Nephron progenitor cell (in vitro differentiated cells): ENCODE data around the gene DNAJC7.

ENCODE experiments used
- DNase-seq: peaks from one replicate; pipeline ENCODE4 v3.0.0; 2021
- H3K27ac Mint-ChIP-seq: 2 replicates; pipeline ENCODE4 v1.8.0; 2021; ENCODE audit warnings: mild to moderate bottlenecking, moderate library complexity, mixed read lengths
- H3K27me3 Mint-ChIP-seq: 2 replicates; pipeline ENCODE4 v1.8.0; 2021; ENCODE audit warnings: mild to moderate bottlenecking, low read depth, mixed read lengths; ENCODE audit not compliant: poor library complexity
- H3K36me3 Mint-ChIP-seq: 2 replicates; pipeline ENCODE4 v1.8.0; 2021; ENCODE audit warnings: low read depth, mixed read lengths
- H3K4me1 Mint-ChIP-seq: 2 replicates; pipeline ENCODE4 v1.8.0; 2021; ENCODE audit warnings: mixed read lengths
- H3K4me3 Mint-ChIP-seq: 2 replicates; pipeline ENCODE4 v1.8.0; 2021; ENCODE audit warnings: mild to moderate bottlenecking, moderate library complexity, mixed read lengths
- H3K9me3 Mint-ChIP-seq: 2 replicates; pipeline ENCODE4 v1.8.0; 2021; ENCODE audit warnings: mild to moderate bottlenecking, moderate library complexity, mixed read lengths
- CTCF ChIP-seq: fragments of 200-600 bp; sonication (generic); IDR thresholded peaks from 2 replicates; pipeline ENCODE4 v1.5.0; 2021; ENCODE audit warnings: antibody characterized with exemption

The DNAJC7 gene

GRCh38 chr17:41988418-41988817, 28.8 kb downstream of the DNAJC7 start:
- Mint-ChIP-seq H3K4me3 (no peak overlapping the region), H3K27me3 (no peaks in the 10 kb centered on the region), H3K4me1 (peaks cover 8% of the 10 kb centered on the region), H3K27ac (peak overlapping the region; percentile 40), H3K36me3 (peaks cover 81% of the 10 kb centered on the region), H3K9me3 (no peaks in the 10 kb centered on the region)
- no peak for DNase-seq
- no peak for TF ChIP-seq CTCF

DNA sequence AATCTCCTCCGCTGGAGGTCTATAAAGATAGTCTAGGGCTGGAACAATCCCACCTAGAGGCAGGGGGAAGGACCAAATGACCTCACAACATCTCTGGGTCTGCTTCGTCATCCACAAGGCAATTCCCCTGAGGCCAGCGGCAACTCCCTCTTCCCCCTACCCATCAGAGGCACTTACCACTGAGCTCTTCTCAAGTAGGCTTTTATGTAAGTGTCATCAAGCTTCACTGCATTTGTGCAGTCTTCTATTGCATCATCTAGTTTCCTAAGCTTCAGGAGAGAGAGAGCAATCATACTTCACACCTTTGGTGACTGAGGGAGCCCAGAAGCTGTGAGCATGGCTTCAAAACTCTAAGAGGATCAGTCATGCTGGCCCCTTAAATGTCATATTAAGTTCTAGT, 29.6 kb downstream of the DNAJC7 start:
- DNase-seq: no peak
- Mint-ChIP-seq H3K4me1 (peaks cover 10% of the 10 kb centered on the region), H3K27me3 (no peaks in the 10 kb centered on the region), H3K4me3 (no peak overlapping the region), H3K27ac (peak overlapping the region; percentile 18), H3K36me3 (peaks cover 76% of the 10 kb centered on the region), H3K9me3 (no peaks in the 10 kb centered on the region)
- no peak for TF ChIP-seq CTCF

DNA sequence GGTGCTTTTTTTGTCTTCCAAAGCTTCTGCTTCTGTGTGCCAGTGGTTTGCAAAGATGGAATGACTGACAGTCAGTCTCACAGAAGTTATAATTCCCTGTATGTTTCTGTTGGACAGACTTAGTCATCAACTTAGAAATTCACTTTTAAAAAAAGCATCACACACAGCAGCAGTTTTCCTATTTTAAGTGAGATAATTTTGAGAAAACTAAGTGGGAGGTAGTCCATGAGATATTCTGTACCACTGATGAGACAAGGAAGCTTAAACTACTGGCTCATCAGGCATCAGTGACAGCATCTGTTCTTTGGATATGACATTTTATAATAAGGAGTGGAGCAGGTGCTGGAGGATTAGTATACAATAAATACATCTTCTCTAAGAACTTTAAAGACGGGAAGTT, 30.6 kb downstream of the DNAJC7 start:
- no peaks in the 10 kb centered on the region for H3K9me3 Mint-ChIP-seq
- H3K27ac Mint-ChIP-seq: no peak overlapping the region
- H3K4me3 Mint-ChIP-seq: no peak overlapping the region
- no peaks in the 10 kb centered on the region for H3K27me3 Mint-ChIP-seq
- no peak for TF ChIP-seq CTCF
- DNase-seq: no peak
- H3K4me1 Mint-ChIP-seq: peaks cover 17% of the 10 kb centered on the region
- peaks cover 80% of the 10 kb centered on the region for H3K36me3 Mint-ChIP-seq

GRCh38 chr17:41985919-41986318, 31.3 kb downstream of the DNAJC7 start:
- no peak overlapping the region for H3K27ac Mint-ChIP-seq
- peaks cover 17% of the 10 kb centered on the region for H3K4me1 Mint-ChIP-seq
- DNase-seq: no peak
- no peaks in the 10 kb centered on the region for H3K9me3 Mint-ChIP-seq
- peaks cover 80% of the 10 kb centered on the region for H3K36me3 Mint-ChIP-seq
- no peak overlapping the region for H3K4me3 Mint-ChIP-seq
- no peaks in the 10 kb centered on the region for H3K27me3 Mint-ChIP-seq
- TF ChIP-seq CTCF: no peak

GRCh38 chr17:41984454-41984853, 32.8 kb downstream of the DNAJC7 start:
- DNase-seq: no peak
- peaks cover 17% of the 10 kb centered on the region for H3K4me1 Mint-ChIP-seq
- no peak for TF ChIP-seq CTCF
- H3K36me3 Mint-ChIP-seq: peaks cover 83% of the 10 kb centered on the region
- no peaks in the 10 kb centered on the region for H3K9me3 Mint-ChIP-seq
- no peaks in the 10 kb centered on the region for H3K27me3 Mint-ChIP-seq
- H3K27ac Mint-ChIP-seq: no peak overlapping the region
- no peak overlapping the region for H3K4me3 Mint-ChIP-seq

GRCh38 chr17:41982026-41982760, 35.0 kb downstream of the DNAJC7 start:
- Mint-ChIP-seq H3K4me3 (no peak overlapping the region), H3K4me1 (peaks cover 17% of the 10 kb centered on the region), H3K27me3 (no peaks in the 10 kb centered on the region), H3K9me3 (no peaks in the 10 kb centered on the region), H3K27ac (peak overlapping the region; percentile 97), H3K36me3 (peaks cover 81% of the 10 kb centered on the region)
- no peak for DNase-seq
- no peak for TF ChIP-seq CTCF
